Prostate gland (tissue), 2 donors: ENCODE data around the gene BTD.

ENCODE experiments used
- CTCF ChIP-seq, 4 experiments: fragments of 200-600 bp in 2 of 4; fragments of 450-650 bp in 2 of 4; sonication (generic) in 2 of 4; IDR thresholded peaks; 1 replicate in 3 of 4; 2 replicates in 1 of 4; pipeline ENCODE4 v1.5.1; 2016 to 2019; ENCODE audit warnings: antibody characterized with exemption in 4 of 4, mild to moderate bottlenecking in 2 of 4, moderate library complexity in 2 of 4
- POLR2A ChIP-seq: fragments of 450-650 bp; IDR thresholded peaks from one replicate; pipeline ENCODE4 v1.6.1; 2016; ENCODE audit warnings: antibody characterized with exemption, mild to moderate bottlenecking

- TF ChIP-seq POLR2A (no peak), CTCF (IDR thresholded peaks at IDR 0.05) (no peak)
These were observed 523 bp upstream of the BTD start for GRCh38 chr3:15601046-15601398.
